Fibroblast of pulmonary artery (primary cell): ENCODE results near the gene SCD.

ENCODE experiments used
- DNase-seq: peaks from one replicate; pipeline ENCODE4 v3.0.0-alpha.2; 2010; ENCODE audit warnings: low read depth
- H3K4me3 ChIP-seq: replicated peaks from 2 replicates; pipeline ENCODE4 v1.5.1; 2011; ENCODE audit warnings: low read depth, mild to moderate bottlenecking, control low read depth, low read length, moderate library complexity
- CTCF ChIP-seq: IDR thresholded peaks from 2 replicates; pipeline ENCODE4 v1.5.1; 2011; ENCODE audit warnings: mild to moderate bottlenecking, control low read depth, low read length, inconsistent platforms; ENCODE audit errors: missing control alignments

The SCD gene

GRCh38 chr10:100382553-100382952 lies 35.5 kb downstream of the SCD start:
- no peak for DNase-seq
- H3K4me3 ChIP-seq, result no peak overlapping the region
- TF ChIP-seq CTCF, result no peak

GRCh38 chr10:100383251-100383650 lies 36.2 kb downstream of the SCD start:
- H3K4me3 ChIP-seq, result no peak overlapping the region
- no peak for TF ChIP-seq CTCF
- DNase-seq, result no peak

- H3K4me3 ChIP-seq, result no peak overlapping the region
- DNase-seq, result no peak
- no peak for TF ChIP-seq CTCF
Measured at GRCh38 chr10:100391163-100392002, 44.4 kb downstream of the SCD start.

GRCh38 chr10:100392686-100393003 lies 45.6 kb downstream of the SCD start:
- no peak overlapping the region for H3K4me3 ChIP-seq
- DNase-seq, result no peak
- TF ChIP-seq CTCF, result no peak

- no peak for DNase-seq
- no peak overlapping the region for H3K4me3 ChIP-seq
- no peak for TF ChIP-seq CTCF
Measured at GRCh38 chr10:100395626-100396025, 48.6 kb downstream of the SCD start.

- TF ChIP-seq CTCF, result no peak
- H3K4me3 ChIP-seq, result no peak overlapping the region
- no peak for DNase-seq
Measured at GRCh38 chr10:100396605-100397004, 49.6 kb downstream of the SCD start.
